ENCODE data around the gene TTC34.
"Not testable (repeated sequence)": the region's sequence is repeated elsewhere in the genome, so short reads cannot be mapped to it uniquely, and the experiment has no call there.

The TTC34 gene

DNA sequence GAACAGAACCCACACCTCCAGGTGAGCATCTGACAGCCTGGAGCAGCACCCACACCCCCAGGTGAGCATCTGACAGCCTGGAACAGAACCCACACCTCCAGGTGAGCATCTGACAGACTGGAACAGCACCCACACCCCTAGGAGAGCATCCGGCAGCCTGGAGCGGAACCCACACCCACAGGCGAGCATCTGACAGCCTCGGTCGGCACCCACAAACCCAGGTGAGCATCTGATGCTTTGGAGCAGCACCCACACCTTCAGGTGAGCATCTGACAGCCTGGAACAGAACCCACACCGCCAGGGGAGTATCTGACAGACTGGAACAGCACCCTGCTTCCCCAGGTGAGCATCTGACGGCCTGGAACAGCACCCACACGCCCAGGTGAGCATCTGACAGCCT is 52.9 kb downstream of the TTC34 start:
- not testable (repeated sequence) for H2BK120ac ChIP-seq (ENCODE audit: insufficient read depth, low read length, poor library complexity); H3K27me3 ChIP-seq (ENCODE audit: insufficient read depth, low read length); H3K79me2 ChIP-seq (ENCODE audit: control insufficient read depth, insufficient read depth, low read length, poor library complexity); DNase-seq; H4K91ac ChIP-seq (ENCODE audit: low read depth, low read length); H3K4me3 ChIP-seq (ENCODE audit: low read depth, low read length); H4K12ac ChIP-seq (ENCODE audit: low read depth, low read length); H3K79me1 ChIP-seq (ENCODE audit: low read length); H2AFZ ChIP-seq (ENCODE audit: insufficient read depth, low read length, poor library complexity); H3K4me1 ChIP-seq (ENCODE audit: control insufficient read depth in 1 of 2, insufficient read depth in 2 of 2, low read length in 2 of 2); H2BK5ac ChIP-seq (ENCODE audit: low read depth, low read length, poor library complexity); H3K23ac ChIP-seq (ENCODE audit: low read length); H2AK5ac ChIP-seq (ENCODE audit: low read length); H3K27ac ChIP-seq (ENCODE audit: low read depth, low read length); H3K14ac ChIP-seq (ENCODE audit: low read length); H2BK12ac ChIP-seq (ENCODE audit: low read length); H3K4me2 ChIP-seq (ENCODE audit: low read length); H3K18ac ChIP-seq (ENCODE audit: low read length); H3K4ac ChIP-seq (ENCODE audit: low read depth, low read length); H3K36me3 ChIP-seq (ENCODE audit: control insufficient read depth in 1 of 2, insufficient read depth in 2 of 2, low read length in 2 of 2); H4K8ac ChIP-seq (ENCODE audit: low read depth, low read length); H3K9ac ChIP-seq (ENCODE audit: low read length)
- peaks cover 24% of the 10 kb centered on the region for H3K9me3 ChIP-seq (ENCODE audit: insufficient read depth, low read depth, low read length)
- WGBS (ENCODE audit: extremely low coverage, insufficient coverage, insufficient read length), result no CpG with 5 or more reads among the region's 8 CpGs

GRCh38 chr1:2694796-2695195 is 106.7 kb downstream of the TTC34 start:
- not testable (repeated sequence) for H3K79me1 ChIP-seq (ENCODE audit: low read length); H3K36me3 ChIP-seq (ENCODE audit: control insufficient read depth in 1 of 2, insufficient read depth in 2 of 2, low read length in 2 of 2); H3K4me3 ChIP-seq (ENCODE audit: low read depth, low read length); H4K8ac ChIP-seq (ENCODE audit: low read depth, low read length); H3K27me3 ChIP-seq (ENCODE audit: insufficient read depth, low read length); H4K12ac ChIP-seq (ENCODE audit: low read depth, low read length); H3K9me3 ChIP-seq (ENCODE audit: insufficient read depth, low read depth, low read length); H2BK120ac ChIP-seq (ENCODE audit: insufficient read depth, low read length, poor library complexity); DNase-seq; H3K23ac ChIP-seq (ENCODE audit: low read length); H3K79me2 ChIP-seq (ENCODE audit: control insufficient read depth, insufficient read depth, low read length, poor library complexity); H3K4me1 ChIP-seq (ENCODE audit: control insufficient read depth in 1 of 2, insufficient read depth in 2 of 2, low read length in 2 of 2); H2BK5ac ChIP-seq (ENCODE audit: low read depth, low read length, poor library complexity); H2AFZ ChIP-seq (ENCODE audit: insufficient read depth, low read length, poor library complexity); H4K91ac ChIP-seq (ENCODE audit: low read depth, low read length); H3K27ac ChIP-seq (ENCODE audit: low read depth, low read length); H3K4me2 ChIP-seq (ENCODE audit: low read length); H3K4ac ChIP-seq (ENCODE audit: low read depth, low read length); H3K18ac ChIP-seq (ENCODE audit: low read length); H3K9ac ChIP-seq (ENCODE audit: low read length); H3K14ac ChIP-seq (ENCODE audit: low read length); H2AK5ac ChIP-seq (ENCODE audit: low read length); H2BK12ac ChIP-seq (ENCODE audit: low read length)
- no CpG with 5 or more reads among the region's 9 CpGs for WGBS (ENCODE audit: extremely low coverage, insufficient coverage, insufficient read length)

- not testable (repeated sequence) for H2BK12ac ChIP-seq (ENCODE audit: low read length); H3K4me2 ChIP-seq (ENCODE audit: low read length)
These were observed 111.3 kb downstream of the TTC34 start for GRCh38 chr1:2690180-2690579.

DNA sequence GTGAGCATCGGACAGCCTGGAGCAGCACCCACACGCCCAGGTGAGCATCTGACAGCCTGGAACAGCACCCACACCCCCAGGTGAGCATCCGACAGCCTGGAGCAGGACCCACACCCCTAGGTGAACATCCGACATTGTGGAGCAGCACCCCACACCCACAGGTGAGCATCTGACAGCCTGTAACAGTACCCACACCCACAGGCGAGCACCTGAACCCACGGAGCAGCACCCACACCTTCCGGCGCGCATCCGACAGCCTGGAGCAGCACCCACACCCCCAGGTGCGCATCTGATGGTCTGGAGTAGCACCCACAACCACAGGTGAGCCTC is 113.2 kb downstream of the TTC34 start:
- H3K4me3 ChIP-seq (ENCODE audit: low read depth, low read length); H2BK120ac ChIP-seq (ENCODE audit: insufficient read depth, low read length, poor library complexity); H3K4ac ChIP-seq (ENCODE audit: low read depth, low read length); H3K27me3 ChIP-seq (ENCODE audit: insufficient read depth, low read length); H2AK5ac ChIP-seq (ENCODE audit: low read length); H3K79me1 ChIP-seq (ENCODE audit: low read length); H3K79me2 ChIP-seq (ENCODE audit: control insufficient read depth, insufficient read depth, low read length, poor library complexity); H2AFZ ChIP-seq (ENCODE audit: insufficient read depth, low read length, poor library complexity); H3K23ac ChIP-seq (ENCODE audit: low read length); H3K4me1 ChIP-seq (ENCODE audit: control insufficient read depth in 1 of 2, insufficient read depth in 2 of 2, low read length in 2 of 2); H2BK12ac ChIP-seq (ENCODE audit: low read length); H3K4me2 ChIP-seq (ENCODE audit: low read length); H3K18ac ChIP-seq (ENCODE audit: low read length); H4K91ac ChIP-seq (ENCODE audit: low read depth, low read length); H3K36me3 ChIP-seq (ENCODE audit: control insufficient read depth in 1 of 2, insufficient read depth in 2 of 2, low read length in 2 of 2); H3K27ac ChIP-seq (ENCODE audit: low read depth, low read length); H4K8ac ChIP-seq (ENCODE audit: low read depth, low read length); H3K9ac ChIP-seq (ENCODE audit: low read length); H2BK5ac ChIP-seq (ENCODE audit: low read depth, low read length, poor library complexity); H3K14ac ChIP-seq (ENCODE audit: low read length); H4K12ac ChIP-seq (ENCODE audit: low read depth, low read length); DNase-seq: not testable (repeated sequence)
- WGBS (ENCODE audit: extremely low coverage, insufficient coverage, insufficient read length), result no CpG with 5 or more reads among the region's 11 CpGs
- H3K9me3 ChIP-seq (ENCODE audit: insufficient read depth, low read depth, low read length), result peaks cover 29% of the 10 kb centered on the region

More at GRCh38 chr1:2690180-2690579, 111.3 kb downstream of the TTC34 start:
- not testable (repeated sequence) for H3K79me1 ChIP-seq (ENCODE audit: low read length); H3K23ac ChIP-seq (ENCODE audit: low read length); H3K79me2 ChIP-seq (ENCODE audit: control insufficient read depth, insufficient read depth, low read length, poor library complexity); H3K14ac ChIP-seq (ENCODE audit: low read length); H3K27ac ChIP-seq (ENCODE audit: low read depth, low read length); H3K4me1 ChIP-seq (ENCODE audit: control insufficient read depth in 1 of 2, insufficient read depth in 2 of 2, low read length in 2 of 2); H3K18ac ChIP-seq (ENCODE audit: low read length); H4K91ac ChIP-seq (ENCODE audit: low read depth, low read length); H3K4ac ChIP-seq (ENCODE audit: low read depth, low read length); H3K36me3 ChIP-seq (ENCODE audit: control insufficient read depth in 1 of 2, insufficient read depth in 2 of 2, low read length in 2 of 2); H3K9ac ChIP-seq (ENCODE audit: low read length); H3K4me3 ChIP-seq (ENCODE audit: low read depth, low read length); H2AK5ac ChIP-seq (ENCODE audit: low read length); H2BK120ac ChIP-seq (ENCODE audit: insufficient read depth, low read length, poor library complexity); H2AFZ ChIP-seq (ENCODE audit: insufficient read depth, low read length, poor library complexity); DNase-seq; H4K12ac ChIP-seq (ENCODE audit: low read depth, low read length); H2BK5ac ChIP-seq (ENCODE audit: low read depth, low read length, poor library complexity); H4K8ac ChIP-seq (ENCODE audit: low read depth, low read length); H3K27me3 ChIP-seq (ENCODE audit: insufficient read depth, low read length)
- peaks cover 16% of the 10 kb centered on the region for H3K9me3 ChIP-seq (ENCODE audit: insufficient read depth, low read depth, low read length)
- no CpG with 5 or more reads among the region's 10 CpGs for WGBS (ENCODE audit: extremely low coverage, insufficient coverage, insufficient read length)
